ENCODE measurements around the gene STX2. TPM values are rescaled to one million over a fixed set of nuclear protein-coding genes. Genes with fewer than 3 reads are reported as not detected.
"Not testable (repeated sequence)": the region's sequence is repeated elsewhere in the genome, so short reads cannot be mapped to it uniquely, and the experiment has no call there.

STX2 gene
- total RNA-seq, 1 donor from 2014 or later: 20.5 TPM

DNA sequence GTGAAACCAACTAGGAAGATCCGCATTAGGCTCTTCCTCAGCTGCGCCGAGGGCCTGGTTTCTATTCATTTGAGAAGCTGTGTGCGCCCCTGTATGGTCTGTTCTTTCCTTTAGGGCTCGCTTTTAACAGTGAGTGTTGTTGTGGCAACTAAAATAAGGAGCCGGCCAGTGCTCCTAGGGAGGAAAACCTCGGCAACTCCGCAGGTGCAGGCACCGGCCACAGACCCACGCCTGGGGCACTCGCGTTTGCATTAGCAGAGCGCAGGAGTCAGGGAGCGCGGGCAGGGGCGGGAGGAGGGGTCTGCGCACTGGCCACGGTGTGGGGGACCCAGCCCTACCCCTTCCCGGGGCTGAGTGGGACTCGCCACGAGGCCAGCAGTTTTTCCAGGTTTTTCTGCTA, 50.5 kb downstream of the STX2 start:
- TF ChIP-seq, protein P1, sequence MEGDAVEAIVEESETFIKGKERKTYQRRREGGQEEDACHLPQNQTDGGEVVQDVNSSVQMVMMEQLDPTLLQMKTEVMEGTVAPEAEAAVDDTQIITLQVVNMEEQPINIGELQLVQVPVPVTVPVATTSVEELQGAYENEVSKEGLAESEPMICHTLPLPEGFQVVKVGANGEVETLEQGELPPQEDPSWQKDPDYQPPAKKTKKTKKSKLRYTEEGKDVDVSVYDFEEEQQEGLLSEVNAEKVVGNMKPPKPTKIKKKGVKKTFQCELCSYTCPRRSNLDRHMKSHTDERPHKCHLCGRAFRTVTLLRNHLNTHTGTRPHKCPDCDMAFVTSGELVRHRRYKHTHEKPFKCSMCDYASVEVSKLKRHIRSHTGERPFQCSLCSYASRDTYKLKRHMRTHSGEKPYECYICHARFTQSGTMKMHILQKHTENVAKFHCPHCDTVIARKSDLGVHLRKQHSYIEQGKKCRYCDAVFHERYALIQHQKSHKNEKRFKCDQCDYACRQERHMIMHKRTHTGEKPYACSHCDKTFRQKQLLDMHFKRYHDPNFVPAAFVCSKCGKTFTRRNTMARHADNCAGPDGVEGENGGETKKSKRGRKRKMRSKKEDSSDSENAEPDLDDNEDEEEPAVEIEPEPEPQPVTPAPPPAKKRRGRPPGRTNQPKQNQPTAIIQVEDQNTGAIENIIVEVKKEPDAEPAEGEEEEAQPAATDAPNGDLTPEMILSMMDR (IDR thresholded peaks at IDR 0.05; ENCODE audit: unreplicated experiment): no peak
- H3K36me3 Mint-ChIP-seq (ENCODE audit: insufficient read depth): peaks cover 22% of the 10 kb centered on the region
- DNase-seq (ENCODE audit: low spot score, unreplicated experiment): no peak
- no peak overlapping the region for H3K4me3 Mint-ChIP-seq (ENCODE audit: low read depth)
- peaks cover 7% of the 10 kb centered on the region for H3K9me3 Mint-ChIP-seq (ENCODE audit: low read depth)
- H3K4me1 Mint-ChIP-seq (ENCODE audit: low read depth): no peaks in the 10 kb centered on the region
- no peak overlapping the region for H3K27ac Mint-ChIP-seq
- peaks cover 3% of the 10 kb centered on the region for H3K27me3 Mint-ChIP-seq

DNA sequence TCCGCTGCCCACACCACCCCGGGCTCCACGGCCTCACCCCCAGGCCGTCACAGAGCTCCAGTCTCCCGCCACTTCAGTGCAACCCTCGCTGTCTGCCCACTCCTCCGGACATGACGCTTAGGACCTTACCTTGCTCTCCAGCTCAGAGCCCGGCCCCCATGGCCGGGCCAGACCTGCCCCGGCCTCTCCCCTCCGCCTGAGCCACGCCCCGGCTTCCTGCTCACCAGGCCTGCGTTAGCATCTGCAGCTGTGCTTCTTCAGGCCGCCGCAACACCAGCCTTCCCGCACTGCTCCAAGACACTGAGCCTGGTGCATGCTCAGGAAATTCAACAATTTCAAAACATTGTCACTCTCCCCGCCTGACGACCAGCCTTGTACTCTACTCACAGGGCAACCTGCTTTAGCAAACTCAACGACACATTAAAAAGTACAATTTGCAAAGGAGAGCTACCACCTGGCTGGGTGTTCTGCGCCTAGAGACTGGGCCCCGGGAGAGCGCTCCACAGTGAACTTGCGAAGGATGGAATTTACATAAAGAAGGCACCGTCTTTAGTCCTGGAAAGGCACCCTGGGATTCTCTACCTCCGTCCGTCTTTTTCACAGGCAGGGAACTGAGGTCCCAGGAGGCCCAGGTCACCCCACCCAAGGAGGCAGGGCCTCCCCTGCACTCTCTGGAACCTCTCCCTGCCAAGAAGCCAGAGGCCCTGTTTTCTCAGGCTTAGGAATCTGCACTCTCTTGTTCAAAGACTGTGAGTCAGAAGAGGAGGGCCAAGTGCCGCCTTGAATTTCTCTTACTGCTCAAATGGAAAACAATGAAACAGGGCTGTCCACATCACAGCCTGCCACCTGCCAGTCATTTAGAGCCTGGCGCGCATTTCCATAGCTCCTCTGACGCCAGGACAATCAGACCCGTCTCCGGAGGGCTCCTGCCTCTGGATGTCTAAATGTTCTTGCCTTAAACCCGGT, 51.3 kb downstream of the STX2 start:
- no peak overlapping the region for H3K4me3 Mint-ChIP-seq (ENCODE audit: low read depth)
- peaks cover 7% of the 10 kb centered on the region for H3K9me3 Mint-ChIP-seq (ENCODE audit: low read depth)
- no peak overlapping the region for H3K27ac Mint-ChIP-seq
- peaks cover 19% of the 10 kb centered on the region for H3K36me3 Mint-ChIP-seq (ENCODE audit: insufficient read depth)
- H3K4me1 Mint-ChIP-seq (ENCODE audit: low read depth): no peaks in the 10 kb centered on the region
- peaks cover 3% of the 10 kb centered on the region for H3K27me3 Mint-ChIP-seq
- no peak for DNase-seq (ENCODE audit: low spot score, unreplicated experiment)
- TF ChIP-seq, protein P1 (IDR thresholded peaks at IDR 0.05; ENCODE audit: unreplicated experiment): no peak

DNA sequence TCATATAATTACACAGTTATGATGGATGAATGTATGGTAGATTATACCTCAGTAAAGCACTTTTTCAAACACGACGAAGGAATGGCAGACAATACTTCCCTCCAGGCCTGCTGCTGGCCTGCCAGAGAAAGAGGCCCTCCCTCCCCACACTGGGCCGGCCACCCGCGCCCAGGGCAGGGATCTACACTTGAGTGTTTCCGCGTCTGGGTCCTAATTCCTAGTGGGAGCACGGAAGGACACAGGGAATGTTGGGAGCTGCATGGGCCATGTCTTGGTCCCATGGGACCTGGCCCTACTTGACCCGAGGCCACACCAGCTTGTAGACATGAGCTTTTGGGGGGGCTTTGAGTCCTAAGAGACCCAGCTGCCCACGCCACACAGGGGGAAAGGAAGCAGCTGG, 52.0 kb downstream of the STX2 start:
- no peak for DNase-seq (ENCODE audit: low spot score, unreplicated experiment)
- peaks cover 7% of the 10 kb centered on the region for H3K9me3 Mint-ChIP-seq (ENCODE audit: low read depth)
- no peak overlapping the region for H3K4me3 Mint-ChIP-seq (ENCODE audit: low read depth)
- H3K36me3 Mint-ChIP-seq (ENCODE audit: insufficient read depth): peaks cover 17% of the 10 kb centered on the region
- H3K27ac Mint-ChIP-seq: no peak overlapping the region
- no peaks in the 10 kb centered on the region for H3K4me1 Mint-ChIP-seq (ENCODE audit: low read depth)
- peaks cover 3% of the 10 kb centered on the region for H3K27me3 Mint-ChIP-seq
- TF ChIP-seq, protein P1 (IDR thresholded peaks at IDR 0.05; ENCODE audit: unreplicated experiment): no peak

DNA sequence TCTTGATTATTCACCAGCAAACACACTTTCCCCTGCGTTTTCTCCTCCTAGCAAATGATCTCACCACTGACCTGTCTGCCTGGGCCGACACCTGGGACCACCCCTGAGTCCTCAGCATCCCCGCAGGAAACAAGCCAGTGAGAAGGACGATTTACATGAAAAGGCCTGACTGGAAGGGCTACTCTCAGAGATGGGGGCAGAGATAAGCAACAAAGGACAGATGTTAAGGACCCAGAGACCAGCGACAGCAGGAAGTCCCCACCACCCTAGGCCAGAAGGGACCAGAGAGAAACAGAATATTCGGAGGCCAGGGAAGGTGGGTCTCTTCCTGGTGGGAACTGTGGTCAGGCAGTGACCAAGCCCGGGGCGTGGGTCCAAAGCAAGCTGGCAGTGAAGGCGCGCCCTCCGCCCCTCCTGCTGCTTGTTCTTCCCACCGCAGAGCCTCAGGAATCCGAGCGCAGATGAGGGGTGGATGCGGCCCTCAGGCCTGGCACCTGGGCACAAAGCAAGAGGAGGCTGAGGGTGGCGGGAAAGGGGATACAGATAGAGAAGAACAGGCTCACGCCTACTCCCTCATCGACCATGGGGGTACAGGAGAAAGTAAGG, 55.8 kb downstream of the STX2 start:
- Mint-ChIP-seq H3K27me3 (peaks cover 9% of the 10 kb centered on the region), H3K36me3 (ENCODE audit: insufficient read depth) (peaks cover 13% of the 10 kb centered on the region), H3K27ac (no peak overlapping the region), H3K9me3 (ENCODE audit: low read depth) (peaks cover 7% of the 10 kb centered on the region), H3K4me3 (ENCODE audit: low read depth) (no peak overlapping the region), H3K4me1 (ENCODE audit: low read depth) (no peaks in the 10 kb centered on the region)
- DNase-seq (ENCODE audit: low spot score, unreplicated experiment): no peak
- TF ChIP-seq, protein P1 (IDR thresholded peaks at IDR 0.05; ENCODE audit: unreplicated experiment): no peak

DNA sequence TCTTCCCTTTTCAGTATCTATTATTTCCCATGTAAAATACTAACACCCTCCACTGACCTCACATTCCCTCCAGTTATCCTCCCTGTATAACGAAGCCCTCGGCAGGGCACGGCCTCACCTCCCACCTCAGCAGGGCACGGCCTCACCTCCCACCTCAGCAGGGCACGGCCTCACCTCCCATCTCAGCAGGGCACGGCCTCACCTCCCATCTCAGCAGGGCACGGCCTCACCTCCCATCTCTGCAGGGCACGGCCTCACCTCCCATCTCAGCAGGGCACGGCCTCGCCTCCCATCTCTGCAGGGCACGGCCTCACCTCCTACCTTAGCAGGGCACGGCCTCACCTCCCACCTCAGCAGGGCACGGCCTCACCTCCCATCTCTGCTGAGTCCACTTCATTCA, 56.8 kb downstream of the STX2 start:
- DNase-seq (ENCODE audit: low spot score, unreplicated experiment); H3K27ac Mint-ChIP-seq; H3K9me3 Mint-ChIP-seq (ENCODE audit: low read depth); H3K4me1 Mint-ChIP-seq (ENCODE audit: low read depth); H3K4me3 Mint-ChIP-seq (ENCODE audit: low read depth): not testable (repeated sequence)
- peaks cover 13% of the 10 kb centered on the region for H3K36me3 Mint-ChIP-seq (ENCODE audit: insufficient read depth)
- H3K27me3 Mint-ChIP-seq: peaks cover 15% of the 10 kb centered on the region

All from progenitor cell of endocrine pancreas (in vitro differentiated cells).